GM18868 (cell line): Measurements from ENCODE around the gene DNAJC4.

Experiments used
- ATAC-seq: cut with Tn5 transposase; IDR thresholded peaks from one replicate; pipeline ENCODE4 v1.9.1; 2021; ENCODE audit warnings: mild to moderate bottlenecking, moderate library complexity; ENCODE audit not compliant: unreplicated experiment

DNAJC4 gene

DNA sequence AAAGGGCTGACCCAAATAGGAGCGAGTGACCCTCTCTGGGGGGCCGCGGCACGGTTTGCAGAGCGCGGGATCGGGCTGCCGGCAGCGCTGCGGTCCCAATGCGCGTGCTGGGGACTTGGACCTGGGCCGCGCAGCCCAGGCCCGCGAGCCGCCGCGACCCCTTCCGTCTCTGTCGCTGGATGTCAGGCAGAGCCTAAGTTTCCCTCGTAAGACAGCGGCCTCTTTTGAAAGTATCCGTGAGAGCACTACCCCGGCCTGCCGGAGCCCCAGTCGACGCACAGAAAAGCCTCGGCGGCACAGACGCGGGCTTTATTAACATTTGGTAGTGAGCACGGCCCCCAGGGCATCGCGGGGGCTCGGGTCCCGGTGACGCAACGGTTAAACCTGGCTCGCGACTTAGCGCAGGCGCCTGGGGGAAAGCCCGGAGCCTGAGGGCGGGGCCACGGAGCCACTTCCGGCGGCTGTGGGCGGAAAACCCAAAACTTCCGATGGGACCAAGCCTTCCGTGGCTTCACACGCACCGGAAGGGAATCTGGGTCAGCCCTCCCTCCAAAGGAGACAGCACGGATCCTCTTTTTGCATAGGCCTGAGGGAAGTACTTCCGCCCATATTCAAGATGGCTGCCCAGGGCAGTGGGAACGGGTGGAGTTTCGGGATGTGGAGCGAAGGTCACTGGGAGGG lies 39.3 kb downstream of the DNAJC4 start:
- peak; percentile 70 for ATAC-seq

DNA sequence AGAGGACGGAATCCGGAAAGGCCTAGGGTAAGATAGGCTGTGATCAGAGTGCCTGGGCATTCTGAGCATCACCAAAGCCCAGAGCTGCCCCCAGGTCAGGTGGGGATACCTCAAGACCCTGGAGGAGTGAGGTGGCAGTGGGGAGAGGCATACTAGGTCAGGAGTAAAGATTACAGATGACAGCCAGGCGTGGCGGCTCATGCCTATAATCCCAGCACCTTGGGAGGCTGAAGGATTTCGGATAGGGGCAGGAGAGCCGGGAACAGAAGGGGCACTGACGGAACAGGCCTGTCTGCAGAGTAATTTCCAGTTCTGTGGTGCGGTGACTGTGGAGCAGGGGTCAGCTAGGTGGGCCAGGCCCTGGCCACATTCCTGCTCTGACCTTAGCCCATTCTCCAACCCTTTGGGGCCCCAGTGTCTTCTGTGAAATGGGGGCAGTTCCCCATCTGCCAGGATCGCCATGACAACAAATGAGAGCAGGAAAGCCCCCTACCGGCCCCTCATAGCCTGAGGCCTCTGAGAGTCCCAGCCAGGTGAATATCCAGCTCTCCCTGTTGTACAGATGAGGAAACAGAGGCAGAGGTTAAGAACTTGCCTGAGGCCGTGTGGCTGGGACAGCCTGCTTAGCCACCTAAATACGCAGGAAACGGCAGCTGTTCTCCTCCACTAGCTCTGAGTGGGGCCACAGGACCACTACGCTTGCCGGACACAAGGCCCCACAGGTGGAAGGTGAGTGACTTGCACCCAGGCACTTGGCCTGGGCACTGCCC lies 44.9 kb downstream of the DNAJC4 start:
- no peak for ATAC-seq

DNA sequence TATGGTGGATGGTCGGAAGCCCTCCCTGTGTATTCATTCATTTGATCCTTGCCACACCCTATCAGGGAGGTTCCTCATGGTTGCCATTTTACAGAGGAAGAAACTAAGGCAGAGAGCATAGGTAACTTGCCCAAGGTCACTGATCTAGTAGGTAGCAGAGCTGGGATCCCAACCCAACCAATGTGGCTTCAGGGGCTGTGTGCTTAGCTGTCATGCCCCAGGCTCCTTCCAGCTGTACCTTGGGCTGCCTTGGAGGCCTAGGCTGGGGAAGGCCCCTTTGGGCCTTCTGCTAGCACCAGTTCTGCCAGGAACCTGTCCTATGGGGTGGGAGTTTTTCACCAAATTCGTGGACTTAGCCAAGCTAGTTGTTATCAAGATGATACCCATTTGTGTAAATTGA lies 45.5 kb downstream of the DNAJC4 start:
- no peak for ATAC-seq

- ATAC-seq = no peak
These were observed 46.5 kb downstream of the DNAJC4 start for GRCh38 chr11:64276653-64277431.

DNA sequence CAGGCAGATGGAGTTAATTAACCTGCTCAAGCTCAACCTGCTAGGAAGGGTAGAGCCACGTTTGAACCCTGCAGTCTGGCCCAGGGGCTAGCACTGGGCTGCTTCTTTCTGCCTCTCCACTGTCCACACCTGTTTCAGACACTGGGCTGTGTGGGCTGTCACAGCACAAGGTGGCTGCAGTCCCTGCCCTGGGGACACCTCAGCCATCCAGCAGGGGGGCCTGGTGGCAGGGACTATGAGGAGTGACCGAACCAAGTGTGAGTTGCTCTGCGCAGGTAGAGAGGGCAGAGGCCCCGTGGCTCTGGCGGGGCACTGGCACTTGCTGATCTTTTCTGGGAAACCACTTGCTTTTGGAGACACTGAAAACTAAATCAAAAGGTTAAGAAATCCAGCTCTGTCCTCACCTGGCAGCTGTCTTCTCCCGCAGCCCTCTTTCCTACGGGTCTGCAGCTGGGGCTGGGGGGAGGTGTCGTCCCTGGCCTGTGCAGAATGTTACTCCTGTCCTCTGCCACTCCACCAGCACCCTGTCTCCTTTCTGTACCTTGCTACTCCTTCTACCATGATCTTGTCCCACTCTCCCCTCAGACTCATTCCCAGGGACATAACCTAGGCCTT lies 48.3 kb downstream of the DNAJC4 start:
- no peak for ATAC-seq

DNA sequence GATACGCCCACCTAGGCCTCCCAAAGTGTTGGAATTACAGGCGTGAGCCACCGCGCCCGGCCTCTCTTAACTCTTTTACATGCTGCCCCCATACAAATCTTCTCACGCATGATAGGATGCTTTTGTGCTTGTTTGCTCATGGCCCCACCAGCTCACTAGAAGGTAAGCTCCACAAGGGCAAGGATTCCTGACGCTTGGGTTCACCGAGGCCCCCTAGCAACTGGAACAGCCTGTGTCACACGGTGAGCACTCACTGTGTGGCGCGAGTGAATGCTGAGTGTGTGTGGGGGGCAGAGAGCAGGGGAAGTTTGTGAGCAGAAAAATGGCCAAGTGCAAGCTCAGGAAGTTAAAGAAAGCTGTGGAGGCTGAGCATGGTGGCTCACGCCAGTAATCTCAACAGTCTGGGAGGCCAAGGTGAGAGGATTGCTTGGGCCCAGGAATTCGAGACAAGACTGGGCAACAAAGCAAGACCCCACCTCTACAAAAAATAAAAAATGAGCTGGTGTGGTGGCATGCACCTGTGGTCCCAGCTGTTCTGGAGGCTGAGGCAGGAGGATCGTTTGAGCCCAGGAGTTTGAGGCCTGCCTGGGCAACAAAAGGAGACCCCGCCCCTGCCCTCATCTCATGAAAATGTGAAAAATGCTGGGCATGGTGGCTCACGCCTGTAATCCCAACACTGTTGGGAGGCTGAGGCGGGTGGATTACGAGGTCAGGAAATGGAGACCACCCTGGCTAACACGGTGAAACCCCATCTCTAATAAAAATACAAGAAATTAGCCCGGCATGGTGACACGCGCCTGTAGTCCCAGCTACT lies 51.8 kb downstream of the DNAJC4 start:
- no peak for ATAC-seq

- ATAC-seq = no peak
These were observed 52.7 kb downstream of the DNAJC4 start for GRCh38 chr11:64283092-64283491.
